SK-N-SH (cell line): Measurements from ENCODE around the gene SRCIN1. TPM values are rescaled to one million over a fixed set of nuclear protein-coding genes. Genes with fewer than 3 reads are reported as not detected.

Experiments
- CTCF ChIA-PET: fragments of 300-600, 350-600 bp; formaldehyde crosslinking; extraction: SDS; loops from one replicate; lab custom pipeline; 2021; lab: Yijun Ruan, JAX
- POLR2A ChIA-PET: fragments of 350-600 bp; sonication (Branson Sonifier 250); formaldehyde crosslinking; extraction: SDS; loops from one replicate; lab custom pipeline; 2020; ENCODE audit warnings: antibody characterized with exemption, inconsistent platforms; lab: Yijun Ruan, JAX
- DNase-seq: peaks from one replicate; pipeline ENCODE4 v3.0.0; 2012
- H2AFZ ChIP-seq: fragments of 200-600 bp; sonication (generic); 2 replicates; pipeline ENCODE4 v1.8.1; 2016; ENCODE audit warnings: antibody characterized with exemption, mild to moderate bottlenecking, low read depth
- H3F3A ChIP-seq: fragments of 200-600 bp; sonication (generic); replicated peaks from 2 replicates; pipeline ENCODE3; 2016; ENCODE audit warnings: antibody characterized with exemption, mild to moderate bottlenecking; ENCODE audit not compliant: insufficient read depth
- H3K27ac ChIP-seq, 2 experiments: fragments of 200-500 bp in 1 of 2; fragments of 200-600 bp in 1 of 2; sonication (Bioruptor generic) in 1 of 2; sonication (generic), shearing (Covaris generic) in 1 of 2; 2 replicates each; pipeline versions ENCODE4 v1.5.1 to v1.6.1; 2014 to 2016; ENCODE audit warnings: low read depth in 2 of 2, inconsistent platforms in 1 of 2, low read length in 1 of 2, mild to moderate bottlenecking in 1 of 2, mixed read lengths in 1 of 2
- H3K27me3 ChIP-seq: fragments of 200-600 bp; sonication (generic), shearing (Covaris generic); 2 replicates; pipeline ENCODE4 v1.6.1; 2016; ENCODE audit warnings: mixed run types; ENCODE audit not compliant: insufficient read depth
- H3K36me3 ChIP-seq, 2 experiments: fragments of 200-500 bp in 1 of 2; fragments of 200-600 bp in 1 of 2; sonication (Bioruptor generic) in 1 of 2; sonication (generic) in 1 of 2; replicated peaks in 1 of 2; 2 replicates each; pipeline versions ENCODE3 to v1.5.1; 2014 to 2016; ENCODE audit warnings: low read length in 1 of 2, mild to moderate bottlenecking in 1 of 2; ENCODE audit not compliant: insufficient read depth in 2 of 2, control insufficient read depth in 1 of 2
- H3K4me1 ChIP-seq, 2 experiments: fragments of 200-500 bp in 1 of 2; fragments of 200-600 bp in 1 of 2; sonication (Bioruptor generic) in 1 of 2; sonication (generic), shearing (Covaris generic) in 1 of 2; 2 replicates each; pipeline versions ENCODE4 v1.5.1 to v1.6.1; 2014 to 2016; ENCODE audit warnings: low read depth in 1 of 2, low read length in 1 of 2, mixed run types in 1 of 2; ENCODE audit not compliant: insufficient read depth in 2 of 2, control insufficient read depth in 1 of 2
- H3K4me2 ChIP-seq: fragments of 200-600 bp; sonication (generic), shearing (Covaris generic); 2 replicates; pipeline ENCODE4 v1.6.1; 2017; ENCODE audit warnings: mixed run types
- H3K4me3 ChIP-seq, 2 experiments: fragments of 200-500 bp in 1 of 2; fragments of 200-600 bp in 1 of 2; sonication (Bioruptor generic) in 1 of 2; sonication (generic), shearing (Covaris generic) in 1 of 2; 2 replicates each; pipeline versions ENCODE4 v1.5.1 to v1.8.1; 2014 to 2016; ENCODE audit warnings: low read depth in 2 of 2, inconsistent platforms in 1 of 2, low read length in 1 of 2, mild to moderate bottlenecking in 1 of 2, mixed read lengths in 1 of 2, moderate library complexity in 1 of 2
- H3K79me2 ChIP-seq: fragments of 200-600 bp; sonication (generic); 2 replicates; pipeline ENCODE4 v1.8.1; 2017; ENCODE audit warnings: mild to moderate bottlenecking; ENCODE audit not compliant: insufficient read depth
- H3K9ac ChIP-seq: fragments of 200-600 bp; sonication (generic); 2 replicates; pipeline ENCODE4 v1.6.1; 2017; ENCODE audit warnings: mixed run types
- H3K9me2 ChIP-seq: fragments of 200-600 bp; sonication (generic); 2 replicates; pipeline ENCODE4 v1.6.1; 2017; ENCODE audit warnings: mixed run types
- H3K9me3 ChIP-seq: fragments of 200-600 bp; sonication (generic); 2 replicates; pipeline ENCODE4 v1.6.1; 2017; ENCODE audit warnings: mixed run types, mild to moderate bottlenecking, moderate library complexity
- H4K20me1 ChIP-seq: fragments of 200-600 bp; sonication (generic); 2 replicates; pipeline ENCODE4 v1.6.1; 2017; ENCODE audit warnings: mild to moderate bottlenecking, mixed run types; ENCODE audit not compliant: insufficient read depth
- CHD2 ChIP-seq: fragments of 150-350 bp; IDR thresholded peaks from 2 replicates; pipeline ENCODE4 v1.6.1; 2018; ENCODE audit warnings: low read length; ENCODE audit not compliant: partially characterized antibody
- ELF1 ChIP-seq: IDR thresholded peaks from 2 replicates; pipeline ENCODE4 v1.4.0; 2012
- EP300 ChIP-seq, 2 experiments: IDR thresholded peaks; 2 replicates each; pipeline versions ENCODE4 v1.4.0 to v1.6.1; 2012; ENCODE audit warnings: borderline replicate concordance in 1 of 2, low read depth in 1 of 2, low read length in 1 of 2
- EZH2phosphoT487 ChIP-seq: fragments of 200-600 bp; sonication (generic); IDR thresholded peaks from 2 replicates; pipeline ENCODE4 v1.6.1; 2017; ENCODE audit warnings: low read depth, mixed run types, mild to moderate bottlenecking, antibody characterized with exemption, moderate library complexity, borderline replicate concordance
- FOSL2 ChIP-seq: IDR thresholded peaks from 2 replicates; pipeline ENCODE4 v1.4.0; 2012; ENCODE audit warnings: low read depth, mild to moderate bottlenecking, moderate library complexity, borderline replicate concordance
- FOXJ3 ChIP-seq: sonication (generic); formaldehyde crosslinking; IDR thresholded peaks from 2 replicates; pipeline ENCODE4 v1.5.1; 2020; ENCODE audit warnings: mild to moderate bottlenecking, missing genetic modification reagents
- FOXM1 ChIP-seq: IDR thresholded peaks from 2 replicates; pipeline ENCODE4 v1.4.0; 2012; ENCODE audit warnings: low read depth, mild to moderate bottlenecking
- JUND ChIP-seq: IDR thresholded peaks from 2 replicates; pipeline ENCODE4 v1.4.0; 2012
- MXI1 ChIP-seq: IDR thresholded peaks from 2 replicates; pipeline ENCODE4 v1.6.1; 2012; ENCODE audit warnings: mild to moderate bottlenecking, low read depth, low read length, improper control_type of control experiment
- NFIC ChIP-seq: IDR thresholded peaks from 2 replicates; pipeline ENCODE4 v1.4.0; 2012; ENCODE audit warnings: borderline replicate concordance
- NRF1 ChIP-seq: IDR thresholded peaks from 2 replicates; pipeline ENCODE4 v1.6.1; 2012; ENCODE audit warnings: low read depth, mild to moderate bottlenecking, low read length
- RAD21 ChIP-seq: IDR thresholded peaks from 2 replicates; pipeline ENCODE4 v1.6.1; 2012; ENCODE audit warnings: mild to moderate bottlenecking, low read length
- RCOR1 ChIP-seq: fragments of 150-350 bp; IDR thresholded peaks from 2 replicates; pipeline ENCODE4 v1.6.1; 2017; ENCODE audit warnings: antibody characterized with exemption, low read length
- SIN3A ChIP-seq: IDR thresholded peaks from 2 replicates; pipeline ENCODE4 v1.6.1; 2012; ENCODE audit warnings: low read depth, mild to moderate bottlenecking, low read length, moderate library complexity, borderline replicate concordance
- SMC3 ChIP-seq: IDR thresholded peaks from 2 replicates; pipeline ENCODE4 v1.6.1; 2012; ENCODE audit warnings: low read depth, low read length, improper control_type of control experiment
- TAF1 ChIP-seq: IDR thresholded peaks from 2 replicates; pipeline ENCODE4 v1.6.1; 2012; ENCODE audit warnings: low read depth, mild to moderate bottlenecking, low read length, moderate library complexity, borderline replicate concordance
- TEAD4 ChIP-seq: IDR thresholded peaks from 2 replicates; pipeline ENCODE4 v1.4.0; 2012; ENCODE audit warnings: mild to moderate bottlenecking, borderline replicate concordance; ENCODE audit not compliant: insufficient read depth
- YY1 ChIP-seq: IDR thresholded peaks from 2 replicates; pipeline ENCODE4 v1.4.0; 2012; ENCODE audit warnings: low read depth, mild to moderate bottlenecking
- WGBS: methylation state at CpG from one replicate; pipeline ENCODE4 v1.1.6; 2017; ENCODE audit warnings: low lambda C conversion rate; 5-methylcytosine and 5-hydroxymethylcytosine counted together
- polyA plus RNA-seq, 3 experiments: library from polyadenylated mRNA; depleted of rRNA; stranded (reverse); fragments of >200 nt; gene quantifications; 2 replicates each; pipeline ENCODE4 v1.2.3, GENCODE V29; 2012
- TF ChIP-seq, protein P1 (sequence below): IDR thresholded peaks from 2 replicates; pipeline ENCODE4 v1.4.0; 2012; ENCODE audit warnings: low read depth, borderline replicate concordance
- TF ChIP-seq, protein P2 (sequence below): fragments of 150-350 bp; IDR thresholded peaks from 2 replicates; pipeline ENCODE4 v1.6.1; 2016; ENCODE audit warnings: mild to moderate bottlenecking, low read depth, low read length

SRCIN1 gene
- polyA plus RNA-seq, 1 of the 3 experiments (the other 2 are of a cell fraction), result 1.0 TPM

DNA sequence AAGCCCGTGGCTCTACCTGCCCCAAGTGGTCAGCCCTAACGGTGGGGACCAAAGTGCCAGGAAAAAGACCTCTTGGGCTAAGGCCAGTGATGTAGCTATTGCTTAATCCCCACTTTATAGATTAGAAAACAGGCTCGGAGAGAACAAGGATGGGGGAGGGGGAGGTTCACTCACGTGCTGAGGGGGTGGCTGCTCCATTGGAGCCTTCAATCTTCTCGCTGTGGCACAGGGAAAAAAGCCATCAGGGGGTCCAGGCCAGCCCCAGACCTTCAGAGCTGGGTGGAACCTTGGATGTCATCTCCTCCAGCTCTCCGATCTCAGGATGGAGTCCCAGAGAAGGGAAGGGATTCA lies 45.9 kb downstream of the SRCIN1 start:
- Histone ChIP-seq H2AFZ (no peak overlapping the region), H3K9me2 (no peaks in the 10 kb centered on the region), H4K20me1 (no peaks in the 10 kb centered on the region), H3K27ac (no peak overlapping the region), H3K4me1 (peaks cover 0 to 24% of the 10 kb centered on the region in 2 experiments; a peak in 1 of 4 replicates), H3K4me2 (no peak overlapping the region), H3K79me2 (no peaks in the 10 kb centered on the region), H3K27me3 (no peaks in the 10 kb centered on the region), H3K9ac (no peak overlapping the region), H3F3A (peaks cover 2% of the 10 kb centered on the region), H3K36me3 (no peaks in the 10 kb centered on the region), H3K9me3 (no peaks in the 10 kb centered on the region), H3K4me3 (no peak overlapping the region)
- ChIA-PET POLR2A (no interaction called here), CTCF (interaction anchor here (0.7 to 7.2 kb wide), 9 partner anchors 10 to 108 kb away, joined by 3 to 167 read pairs (median 57); partner anchors contain the start of gene SRCIN1)
- TF ChIP-seq JUND (no peak), FOSL2 (no peak), RAD21 (no peak), EZH2phosphoT487 (no peak), NRF1 (no peak), ELF1 (no peak), EP300 (IDR thresholded peaks at IDR 0.05; ENCODE audit: borderline replicate concordance in 1 of 2, low read depth in 1 of 2, low read length in 1 of 2) (no peak), RCOR1 (no peak), YY1 (no peak), TAF1 (no peak), FOXM1 (no peak), TEAD4 (no peak), SMC3 (no peak), NFIC (no peak), FOXJ3 (no peak)
- TF ChIP-seq, protein P1, sequence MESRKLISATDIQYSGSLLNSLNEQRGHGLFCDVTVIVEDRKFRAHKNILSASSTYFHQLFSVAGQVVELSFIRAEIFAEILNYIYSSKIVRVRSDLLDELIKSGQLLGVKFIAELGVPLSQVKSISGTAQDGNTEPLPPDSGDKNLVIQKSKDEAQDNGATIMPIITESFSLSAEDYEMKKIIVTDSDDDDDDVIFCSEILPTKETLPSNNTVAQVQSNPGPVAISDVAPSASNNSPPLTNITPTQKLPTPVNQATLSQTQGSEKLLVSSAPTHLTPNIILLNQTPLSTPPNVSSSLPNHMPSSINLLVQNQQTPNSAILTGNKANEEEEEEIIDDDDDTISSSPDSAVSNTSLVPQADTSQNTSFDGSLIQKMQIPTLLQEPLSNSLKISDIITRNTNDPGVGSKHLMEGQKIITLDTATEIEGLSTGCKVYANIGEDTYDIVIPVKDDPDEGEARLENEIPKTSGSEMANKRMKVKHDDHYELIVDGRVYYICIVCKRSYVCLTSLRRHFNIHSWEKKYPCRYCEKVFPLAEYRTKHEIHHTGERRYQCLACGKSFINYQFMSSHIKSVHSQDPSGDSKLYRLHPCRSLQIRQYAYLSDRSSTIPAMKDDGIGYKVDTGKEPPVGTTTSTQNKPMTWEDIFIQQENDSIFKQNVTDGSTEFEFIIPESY, result no peak
- DNase-seq, result no peak
- 68% methylated on average over 6 of the region's 6 CpGs for WGBS

DNA sequence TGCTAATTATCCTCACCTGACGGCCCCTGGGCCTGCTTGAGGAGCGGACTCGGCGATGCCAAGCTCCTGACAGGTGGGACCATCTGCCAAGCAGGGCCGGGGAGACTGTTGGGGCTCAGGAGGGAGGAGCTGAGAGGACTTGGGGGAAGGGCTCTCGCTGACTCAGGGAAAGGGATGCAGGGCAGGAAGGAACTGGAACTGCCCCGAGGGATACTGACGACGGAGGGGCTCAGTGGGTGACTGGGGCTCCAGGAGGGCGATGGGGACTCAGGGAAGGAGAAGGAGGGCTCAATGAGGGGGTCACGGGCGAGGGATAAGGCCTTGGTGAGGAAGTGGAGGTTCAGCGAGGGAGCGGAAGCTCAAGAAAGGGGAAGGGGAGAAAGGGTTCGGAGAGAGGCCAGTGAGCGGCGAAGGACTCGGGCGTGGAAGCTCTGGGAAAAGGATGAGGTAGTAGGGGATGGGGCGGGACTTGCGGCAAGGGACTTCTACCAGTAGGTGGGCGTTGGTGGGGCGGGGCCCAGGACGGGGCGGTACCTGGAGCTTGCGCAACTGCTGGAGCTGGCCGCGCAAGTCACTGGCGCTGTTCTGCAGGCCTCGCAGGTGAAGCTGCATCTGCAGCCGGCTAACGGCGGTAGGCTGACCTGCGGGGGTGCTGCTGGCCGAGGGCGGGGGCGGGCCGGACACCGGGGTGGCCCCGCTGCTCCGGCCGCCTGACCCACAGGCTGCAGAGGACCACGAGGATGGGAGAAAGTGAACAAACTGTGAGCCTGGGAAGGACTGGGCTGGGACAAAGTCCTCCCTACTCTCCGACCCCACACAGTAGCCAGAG lies 46.5 kb downstream of the SRCIN1 start:
- POLR2A ChIA-PET, result interaction anchor here (0.8 to 1.4 kb wide), 3 partner anchors 10 to 31 kb away, joined by 3 to 4 read pairs (median 3); no protein-coding TSS in a partner anchor
- WGBS, result 80% methylated on average over 29 of the region's 44 CpGs

More for the DNA sequence above, 46.5 kb downstream of the SRCIN1 start:
- Histone ChIP-seq H2AFZ (no peak overlapping the region), H3F3A (peaks cover 6% of the 10 kb centered on the region), H3K27ac (no peak overlapping the region), H3K36me3 (no peaks in the 10 kb centered on the region), H3K4me2 (no peak overlapping the region), H3K4me3 (no peak overlapping the region), H3K9ac (no peak overlapping the region), H3K27me3 (no peaks in the 10 kb centered on the region), H3K4me1 (peaks cover 0 to 26% of the 10 kb centered on the region in 2 experiments; a peak in 2 of 4 replicates), H3K9me2 (no peaks in the 10 kb centered on the region), H3K79me2 (no peaks in the 10 kb centered on the region), H3K9me3 (no peaks in the 10 kb centered on the region), H4K20me1 (no peaks in the 10 kb centered on the region)
- no peak for DNase-seq
- CTCF ChIA-PET, result interaction anchor here (0.7 to 7.2 kb wide), 18 partner anchors 9 to 114 kb away, joined by 3 to 167 read pairs (median 17); partner anchors contain the start of genes EPOP and SRCIN1
- TF ChIP-seq TAF1 (no peak), MXI1 (no peak), NRF1 (no peak), SIN3A (no peak), CHD2 (no peak)
- TF ChIP-seq, protein P2, sequence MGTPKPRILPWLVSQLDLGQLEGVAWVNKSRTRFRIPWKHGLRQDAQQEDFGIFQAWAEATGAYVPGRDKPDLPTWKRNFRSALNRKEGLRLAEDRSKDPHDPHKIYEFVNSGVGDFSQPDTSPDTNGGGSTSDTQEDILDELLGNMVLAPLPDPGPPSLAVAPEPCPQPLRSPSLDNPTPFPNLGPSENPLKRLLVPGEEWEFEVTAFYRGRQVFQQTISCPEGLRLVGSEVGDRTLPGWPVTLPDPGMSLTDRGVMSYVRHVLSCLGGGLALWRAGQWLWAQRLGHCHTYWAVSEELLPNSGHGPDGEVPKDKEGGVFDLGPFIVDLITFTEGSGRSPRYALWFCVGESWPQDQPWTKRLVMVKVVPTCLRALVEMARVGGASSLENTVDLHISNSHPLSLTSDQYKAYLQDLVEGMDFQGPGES, result no peak
